DMS79 treated with DMSO at 0.1 percent for 48 hours (cell line): ENCODE results near the gene AMH.
"Not testable (repeated sequence)": the region's sequence is repeated elsewhere in the genome, so short reads cannot be mapped to it uniquely, and the experiment has no call there.

ENCODE experiments used
- DNase-seq: peaks from one replicate; lab custom pipeline; 2025; lab: John Stamatoyannopoulos, UW

AMH gene

DNA sequence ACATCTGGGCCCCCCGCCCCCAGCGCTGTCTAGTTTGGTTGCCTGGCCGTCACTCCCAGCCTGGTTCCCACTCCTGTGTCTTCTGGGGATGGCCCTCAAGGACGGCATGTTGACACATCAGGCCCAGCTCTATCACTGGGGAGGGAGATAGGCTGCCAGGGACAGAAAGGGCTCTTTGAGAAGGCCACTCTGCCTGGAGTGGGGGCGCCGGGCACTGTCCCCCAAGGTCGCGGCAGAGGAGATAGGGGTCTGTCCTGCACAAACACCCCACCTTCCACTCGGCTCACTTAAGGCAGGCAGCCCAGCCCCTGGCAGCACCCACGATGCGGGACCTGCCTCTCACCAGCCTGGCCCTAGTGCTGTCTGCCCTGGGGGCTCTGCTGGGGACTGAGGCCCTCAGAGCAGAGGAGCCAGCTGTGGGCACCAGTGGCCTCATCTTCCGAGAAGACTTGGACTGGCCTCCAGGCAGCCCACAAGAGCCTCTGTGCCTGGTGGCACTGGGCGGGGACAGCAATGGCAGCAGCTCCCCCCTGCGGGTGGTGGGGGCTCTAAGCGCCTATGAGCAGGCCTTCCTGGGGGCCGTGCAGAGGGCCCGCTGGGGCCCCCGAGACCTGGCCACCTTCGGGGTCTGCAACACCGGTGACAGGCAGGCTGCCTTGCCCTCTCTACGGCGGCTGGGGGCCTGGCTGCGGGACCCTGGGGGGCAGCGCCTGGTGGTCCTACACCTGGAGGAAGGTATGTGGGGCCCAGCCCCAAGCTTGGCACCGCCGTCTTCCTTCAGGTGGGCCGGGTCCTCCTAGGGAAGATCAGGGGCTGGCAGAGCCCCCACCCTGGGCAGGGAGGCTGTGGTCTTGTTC is at the start of gene AMH:
TSS of gene AMH (plus strand) at position 314 of the 857 bp plus-strand sequence. CDS start at position 324, 10 bp downstream.
- DNase-seq: no peak

DNA sequence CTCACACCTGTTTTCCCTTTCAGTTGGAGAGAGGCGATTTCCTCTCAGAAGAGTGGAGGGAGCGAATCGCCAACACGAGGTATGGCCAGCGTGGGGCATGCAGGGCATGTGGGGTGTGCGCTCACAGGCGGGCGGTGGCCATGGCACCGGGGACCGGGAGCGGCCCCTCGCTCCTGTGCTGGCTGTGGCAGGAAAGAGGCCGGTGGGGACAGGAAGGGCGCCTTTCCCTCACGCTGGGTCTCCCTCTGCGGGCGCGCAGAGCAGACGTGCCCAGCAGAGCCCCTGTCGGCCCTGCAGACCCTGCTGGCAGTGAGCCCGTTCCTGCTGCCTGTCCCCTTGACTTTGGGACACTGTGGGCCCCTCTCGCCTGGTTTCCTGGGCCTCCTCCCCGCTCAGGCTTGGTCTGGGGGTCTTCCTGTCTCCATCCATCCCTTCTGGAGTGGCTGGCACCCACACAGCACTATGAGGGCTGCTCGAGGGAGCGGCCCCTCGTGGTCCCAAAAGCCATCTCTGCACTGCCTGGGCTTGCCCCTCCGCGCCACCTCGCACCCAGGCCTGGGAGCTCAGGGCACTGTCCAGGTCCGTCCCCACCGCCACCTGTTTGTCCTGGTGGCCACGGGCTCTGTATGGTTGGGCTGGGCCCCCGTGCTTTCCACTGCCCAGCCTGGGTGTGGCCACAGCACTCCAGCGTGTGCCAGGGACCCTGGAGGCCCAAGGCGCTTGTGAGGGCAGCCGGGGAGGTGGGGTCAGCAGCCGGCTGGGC is 49.1 kb upstream of the AMH start:
- DNase-seq: no peak

DNA sequence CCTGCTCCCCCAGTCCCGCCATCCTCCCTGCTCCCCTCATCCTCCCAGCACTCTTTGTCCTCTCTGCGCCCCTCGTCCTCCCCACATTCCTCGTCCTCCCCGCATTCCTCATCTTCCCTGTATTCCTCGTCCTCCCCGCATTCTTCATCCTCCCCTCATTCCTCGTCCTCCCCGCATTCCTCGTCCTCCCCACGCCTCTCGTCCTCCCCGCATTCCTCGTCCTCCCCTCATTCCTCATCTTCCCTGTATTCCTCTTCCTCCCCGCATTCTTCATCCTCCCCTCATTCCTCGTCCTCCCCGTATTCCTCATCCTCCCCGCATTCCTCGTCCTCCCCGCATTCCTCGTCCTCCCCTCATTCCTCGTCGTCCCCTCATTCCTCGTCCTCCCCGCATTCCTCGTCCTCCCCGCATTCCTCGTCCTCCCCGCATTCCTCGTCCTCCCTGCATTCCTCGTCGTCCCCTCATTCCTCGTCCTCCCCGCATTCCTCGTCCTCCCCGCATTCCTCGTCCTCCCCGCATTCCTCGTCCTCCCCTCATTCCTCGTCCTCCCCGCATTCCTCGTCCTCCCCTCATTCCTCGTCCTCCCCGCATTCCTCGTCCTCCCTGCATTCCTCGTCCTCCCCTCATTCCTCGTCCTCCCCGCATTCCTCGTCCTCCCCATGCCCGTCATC is 48.4 kb upstream of the AMH start:
- not testable (repeated sequence) for DNase-seq

DNA sequence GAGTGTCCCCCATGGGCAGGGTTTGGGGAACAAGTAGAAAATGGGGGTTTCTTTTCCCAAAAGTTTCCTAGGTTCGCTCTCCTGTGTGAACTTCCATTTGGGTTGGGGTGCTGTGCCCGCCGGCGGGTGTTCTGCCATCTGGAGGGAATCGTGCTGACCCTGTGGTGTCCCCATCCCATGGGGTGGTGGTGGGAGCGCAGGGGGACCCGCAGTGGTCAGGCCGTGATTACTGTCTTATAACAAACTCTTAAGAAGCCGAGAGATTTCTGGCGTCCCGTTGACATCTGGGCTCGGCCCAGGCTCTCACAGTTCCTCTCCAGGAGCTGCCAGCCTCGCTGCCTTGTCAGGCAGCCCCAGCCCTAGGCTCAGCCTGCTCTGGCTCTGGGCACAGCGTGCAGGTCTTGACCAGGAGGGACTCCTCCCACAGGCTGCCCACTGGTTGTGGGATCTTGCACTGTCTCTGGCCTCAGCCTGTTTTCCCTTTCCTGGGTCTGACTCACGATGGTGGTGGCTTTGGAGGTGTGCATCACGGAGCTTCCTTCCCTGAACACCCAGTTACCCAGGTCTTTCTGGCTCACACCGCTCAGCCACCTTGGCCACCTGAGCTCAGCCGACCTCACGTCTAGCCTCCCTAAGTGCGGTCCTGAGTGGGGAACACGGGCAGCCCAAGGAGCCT is 47.5 kb upstream of the AMH start:
- DNase-seq: no peak

GRCh38 chr19:2202366-2202765 is 46.8 kb upstream of the AMH start:
- no peak for DNase-seq

GRCh38 chr19:2207008-2207407 is 42.1 kb upstream of the AMH start:
- no peak for DNase-seq

DNA sequence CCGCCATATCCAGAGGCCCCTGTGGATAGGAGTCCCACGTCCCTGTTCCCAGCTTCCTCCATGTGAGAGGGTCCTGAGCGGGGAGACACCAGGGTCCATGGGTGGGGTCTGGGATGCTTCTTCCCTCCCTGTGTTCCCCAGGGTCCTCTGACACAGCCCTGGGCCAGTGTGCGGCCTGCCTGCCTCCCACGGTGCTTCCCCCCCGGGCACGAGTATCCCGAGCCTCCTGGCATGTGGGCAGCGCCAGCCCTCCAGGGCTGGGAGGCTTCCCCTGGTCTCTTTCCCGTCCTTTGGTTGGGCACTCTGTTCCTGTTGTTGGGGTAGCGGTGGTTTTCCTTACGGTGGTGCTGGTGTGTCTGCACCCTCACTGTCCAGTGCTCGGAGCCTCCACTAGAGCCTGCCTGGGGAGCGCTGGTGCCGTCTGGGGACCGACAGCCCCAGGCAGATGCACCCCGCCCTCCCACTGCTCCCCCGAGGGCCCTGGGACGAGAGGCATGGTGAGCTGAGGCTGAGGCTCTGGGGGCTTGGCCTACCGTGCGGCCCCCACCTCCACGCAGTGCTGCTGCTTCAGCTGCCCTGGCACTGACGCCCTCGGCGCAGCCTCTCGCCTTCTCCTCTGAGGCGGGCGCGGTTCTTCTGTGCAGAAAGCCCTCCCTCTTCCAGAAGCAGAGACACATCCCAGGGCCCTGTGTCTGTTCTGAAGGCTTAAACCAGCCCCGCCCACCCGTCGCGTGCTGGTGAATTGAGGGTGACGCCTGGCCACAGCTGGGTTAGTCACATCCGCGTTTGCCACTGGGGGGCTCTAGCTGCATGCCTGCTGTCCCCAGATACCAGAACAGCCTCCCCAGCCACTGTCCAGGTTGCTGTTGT is 40.9 kb upstream of the AMH start:
- no peak for DNase-seq

DNA sequence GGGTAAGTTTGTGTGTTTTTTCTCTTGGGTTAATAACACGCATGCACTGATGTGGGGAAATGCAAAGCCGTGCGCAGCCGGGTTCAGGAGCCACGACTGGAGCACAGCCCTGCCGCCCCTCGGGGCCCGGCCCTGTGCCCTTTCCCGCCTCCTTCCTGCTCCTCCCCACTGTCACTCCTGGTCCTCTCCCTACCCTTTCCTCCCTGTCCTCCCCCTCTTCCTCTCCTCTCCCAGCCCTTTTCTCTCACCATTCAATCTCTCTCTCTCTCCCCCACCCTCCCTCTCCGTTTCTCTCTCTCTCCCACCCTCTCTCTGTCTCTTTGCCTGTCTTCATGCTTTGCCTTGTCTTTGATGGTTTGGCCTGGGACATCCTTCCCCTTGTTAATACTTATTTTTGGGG is 40.1 kb upstream of the AMH start:
- no peak for DNase-seq

DNA sequence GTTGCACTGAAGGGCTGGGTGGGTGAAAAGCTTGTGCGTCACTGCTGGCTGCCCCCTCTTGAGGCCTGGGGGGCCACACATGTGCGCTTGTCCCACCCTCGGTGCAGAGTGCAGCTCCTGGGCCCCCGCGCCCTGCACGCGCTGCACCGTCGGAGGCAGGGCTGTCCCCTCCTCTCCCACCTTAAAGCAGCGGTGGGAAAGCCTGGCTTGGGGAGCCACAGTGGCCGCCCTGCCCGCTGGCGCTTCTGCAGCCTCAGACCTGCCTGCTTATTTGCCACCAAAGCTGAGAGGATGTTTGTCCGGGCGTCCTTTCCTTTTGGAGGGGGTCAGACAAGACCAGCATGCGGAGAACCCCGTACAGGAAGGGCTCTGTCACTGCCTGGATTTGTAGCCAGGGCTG is 39.7 kb upstream of the AMH start:
- DNase-seq: no peak

GRCh38 chr19:2210206-2210605 is 38.9 kb upstream of the AMH start:
- no peak for DNase-seq

- no peak for DNase-seq
These were observed 38.0 kb upstream of the AMH start for GRCh38 chr19:2210987-2211740.

- no peak for DNase-seq
These were observed 36.0 kb upstream of the AMH start for GRCh38 chr19:2212861-2213711.

DNA sequence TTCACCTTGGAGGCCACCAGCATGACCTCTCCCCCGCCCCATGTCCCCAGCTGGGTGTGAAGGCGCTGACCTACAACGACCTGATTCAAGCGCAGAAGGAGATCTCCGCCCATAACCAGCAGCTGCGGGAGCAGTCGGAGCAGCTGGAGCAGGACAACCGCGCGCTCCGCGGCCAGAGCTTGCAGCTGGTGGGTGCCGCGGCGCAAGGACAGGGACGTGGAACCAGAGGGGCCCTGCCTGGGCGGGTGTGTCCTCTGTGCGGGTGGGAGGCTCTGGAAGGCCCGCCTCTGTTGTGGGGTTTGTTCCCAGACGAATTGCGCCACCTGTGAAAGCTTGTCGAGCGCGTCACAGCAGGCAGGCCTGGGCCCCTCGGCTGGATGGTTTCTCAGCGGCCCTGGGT is 35.3 kb upstream of the AMH start:
- DNase-seq: no peak

- DNase-seq: no peak
These were observed 34.9 kb upstream of the AMH start for GRCh38 chr19:2214251-2214650.

DNA sequence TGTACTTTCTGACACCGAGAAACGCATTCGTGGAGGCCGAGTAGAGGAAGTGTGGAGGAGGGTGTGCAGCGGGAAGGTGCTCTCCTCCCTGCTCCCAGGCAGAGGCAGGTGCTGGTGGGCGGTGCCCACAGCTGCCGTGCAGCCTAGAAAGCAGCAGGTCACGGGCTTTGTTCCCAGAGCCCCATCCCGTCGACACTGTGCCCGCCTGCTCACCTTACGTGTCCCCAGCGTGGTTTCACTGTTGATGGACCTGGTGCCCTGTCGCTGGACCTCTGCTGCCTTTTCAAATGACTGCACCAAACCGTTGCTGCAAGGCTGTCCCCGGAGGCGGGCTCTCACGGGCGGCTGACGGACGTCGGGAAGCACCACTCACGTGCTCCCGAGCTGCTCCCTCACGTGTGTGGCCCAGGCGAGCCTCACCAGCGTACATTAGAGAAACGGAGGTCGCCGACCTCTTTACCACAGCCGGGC is 33.8 kb upstream of the AMH start:
- DNase-seq: no peak

DNA sequence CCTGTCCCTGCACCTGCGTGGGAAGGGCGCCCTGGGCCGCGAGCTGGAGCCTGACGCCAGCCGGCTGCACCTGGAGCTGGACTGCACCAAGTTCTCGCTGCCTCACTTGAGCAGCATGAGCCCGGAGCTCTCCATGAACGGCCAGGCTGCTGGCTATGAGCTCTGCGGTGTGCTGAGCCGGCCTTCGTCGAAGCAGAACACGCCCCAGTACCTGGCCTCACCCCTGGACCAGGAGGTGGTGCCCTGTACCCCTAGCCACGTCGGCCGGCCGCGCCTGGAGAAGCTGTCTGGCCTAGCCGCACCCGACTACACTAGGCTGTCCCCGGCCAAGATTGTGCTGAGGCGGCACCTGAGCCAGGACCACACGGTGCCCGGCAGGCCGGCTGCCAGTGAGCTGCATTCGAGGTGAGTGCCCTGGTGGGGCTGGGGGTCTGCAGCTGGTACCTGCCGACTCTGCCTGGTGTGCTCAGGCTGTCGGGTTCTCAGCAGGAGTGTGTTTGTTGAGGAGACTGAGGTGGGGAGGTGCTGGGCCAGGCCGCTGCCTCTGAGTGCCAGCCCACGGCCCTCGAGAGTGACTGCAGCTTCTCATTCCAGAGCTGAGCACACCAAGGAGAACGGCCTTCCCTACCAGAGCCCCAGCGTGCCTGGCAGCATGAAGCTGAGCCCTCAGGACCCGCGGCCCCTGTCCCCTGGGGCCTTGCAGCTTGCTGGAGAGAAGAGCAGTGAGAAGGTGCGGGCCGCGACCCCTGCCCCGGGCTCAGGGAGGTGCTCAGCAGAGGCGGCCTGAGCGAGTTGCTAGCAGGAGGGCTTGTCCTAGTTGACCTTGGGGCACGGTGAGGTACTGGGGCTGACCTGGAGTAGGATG is 32.5 kb upstream of the AMH start:
- no peak for DNase-seq

GRCh38 chr19:2217591-2217990 is 31.5 kb upstream of the AMH start:
- no peak for DNase-seq

DNA sequence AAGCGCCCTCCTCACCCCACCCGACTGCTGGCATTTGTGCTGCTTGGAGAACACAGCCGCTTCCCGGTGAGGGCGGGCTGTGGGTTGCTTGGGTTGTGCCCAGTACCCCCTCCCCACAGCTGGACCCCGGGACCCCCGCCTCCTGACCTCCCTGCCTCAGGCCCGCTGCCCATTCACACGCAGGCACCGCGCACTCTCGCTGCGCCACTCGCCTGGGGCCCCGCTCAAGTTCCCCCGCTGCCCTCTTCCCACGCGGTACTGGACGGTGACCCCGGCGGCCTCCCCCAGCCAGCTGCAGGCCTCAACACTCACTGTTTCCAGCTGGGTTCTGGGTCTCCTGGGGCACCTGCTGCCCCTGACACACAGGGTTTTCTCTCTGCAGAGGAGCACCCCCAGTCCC is 29.4 kb upstream of the AMH start:
- DNase-seq: no peak
